Memory B cell (primary cell): ENCODE measurements around the gene PCDHGC5.

ENCODE experiments used
- ATAC-seq: fragments of 150-1000 bp; cut with Tn5 transposase; 2 replicates; pipeline ENCODE4 v1.10.0; 2021; ENCODE audit warnings: low read depth, mild to moderate bottlenecking, moderate library complexity
- DNase-seq, 2 donors: peaks; one replicate each; pipeline ENCODE4 v3.0.0; 2022; ENCODE audit warnings: low spot score in 2 of 2
- H3K27ac Mint-ChIP-seq: one replicate; pipeline ENCODE4 v1.8.0; 2022; ENCODE audit warnings: mild to moderate bottlenecking, moderate library complexity, mixed read lengths
- H3K27me3 Mint-ChIP-seq: one replicate; pipeline ENCODE4 v1.8.0; 2022; ENCODE audit warnings: mixed read lengths
- H3K36me3 Mint-ChIP-seq: one replicate; pipeline ENCODE4 v1.8.0; 2022; ENCODE audit warnings: mild to moderate bottlenecking, mixed read lengths
- H3K4me1 Mint-ChIP-seq: one replicate; pipeline ENCODE4 v1.8.0; 2022; ENCODE audit warnings: mixed read lengths
- H3K4me3 Mint-ChIP-seq: one replicate; pipeline ENCODE4 v1.8.0; 2022; ENCODE audit warnings: mild to moderate bottlenecking, moderate library complexity, mixed read lengths
- H3K9me3 Mint-ChIP-seq: one replicate; pipeline ENCODE4 v1.8.0; 2022; ENCODE audit warnings: mixed read lengths

Gene PCDHGC5

GRCh38 chr5:141496038-141496437, 7.2 kb downstream of the PCDHGC5 start:
- ATAC-seq (no peak), DNase-seq (no peak)
- H3K36me3 Mint-ChIP-seq: peaks cover 2% of the 10 kb centered on the region
- no peaks in the 10 kb centered on the region for H3K9me3 Mint-ChIP-seq
- no peak overlapping the region for H3K4me3 Mint-ChIP-seq
- no peak overlapping the region for H3K27ac Mint-ChIP-seq
- H3K27me3 Mint-ChIP-seq: peaks cover 10% of the 10 kb centered on the region
- H3K4me1 Mint-ChIP-seq: peaks cover 10% of the 10 kb centered on the region

GRCh38 chr5:141501761-141502160, 12.9 kb downstream of the PCDHGC5 start:
- H3K27me3 Mint-ChIP-seq: peaks cover 1% of the 10 kb centered on the region
- ATAC-seq: no peak
- no peaks in the 10 kb centered on the region for H3K9me3 Mint-ChIP-seq
- no peak overlapping the region for H3K4me3 Mint-ChIP-seq
- H3K27ac Mint-ChIP-seq: no peak overlapping the region
- peaks cover 4% of the 10 kb centered on the region for H3K4me1 Mint-ChIP-seq
- DNase-seq: no peak
- H3K36me3 Mint-ChIP-seq: no peaks in the 10 kb centered on the region

DNA sequence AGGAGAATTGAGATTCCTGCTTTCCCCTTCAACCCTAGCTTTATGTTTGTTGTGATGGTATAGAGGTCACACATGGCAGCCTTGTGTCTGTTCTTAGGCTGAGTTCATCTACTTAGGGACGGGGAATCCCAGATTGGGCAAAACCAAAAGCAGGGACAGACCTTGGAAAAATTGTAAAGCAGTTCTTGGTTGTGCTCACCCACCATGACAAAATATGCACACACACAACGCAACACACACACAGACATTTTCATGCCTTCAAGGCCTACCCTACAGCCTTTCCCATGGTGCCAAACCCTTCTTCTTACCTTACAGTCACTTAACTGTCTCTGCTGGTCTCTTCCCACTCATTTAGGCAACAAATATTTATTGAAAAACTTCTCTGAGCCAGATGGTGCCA, 14.8 kb downstream of the PCDHGC5 start:
- H3K27ac Mint-ChIP-seq: no peak overlapping the region
- no peak for DNase-seq
- ATAC-seq: no peak
- no peaks in the 10 kb centered on the region for H3K9me3 Mint-ChIP-seq
- H3K4me3 Mint-ChIP-seq: no peak overlapping the region
- peaks cover 1% of the 10 kb centered on the region for H3K27me3 Mint-ChIP-seq
- no peaks in the 10 kb centered on the region for H3K36me3 Mint-ChIP-seq
- peaks cover 18% of the 10 kb centered on the region for H3K4me1 Mint-ChIP-seq

DNA sequence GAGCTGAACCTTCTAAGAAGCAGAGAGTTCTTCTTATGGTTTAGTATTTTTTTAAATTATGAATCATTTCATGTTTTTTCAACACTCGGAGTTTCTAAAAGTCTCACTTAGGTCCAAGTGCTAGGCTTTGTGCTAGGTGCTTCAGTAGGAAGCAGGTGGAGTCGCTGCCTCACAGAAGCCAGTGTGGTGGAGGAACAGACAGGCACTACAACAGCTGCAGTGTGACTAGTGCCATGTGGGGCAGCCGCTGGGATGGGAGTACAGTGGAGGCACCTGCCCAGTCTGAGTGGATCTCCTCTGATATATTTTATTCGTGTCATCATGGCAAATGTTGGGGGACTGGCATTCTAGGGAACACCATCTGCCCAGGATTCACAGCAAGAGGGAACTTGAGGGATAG, 15.3 kb downstream of the PCDHGC5 start:
- H3K9me3 Mint-ChIP-seq: no peaks in the 10 kb centered on the region
- peaks cover 20% of the 10 kb centered on the region for H3K4me1 Mint-ChIP-seq
- DNase-seq (no peak), ATAC-seq (no peak)
- H3K27me3 Mint-ChIP-seq: peaks cover 1% of the 10 kb centered on the region
- no peak overlapping the region for H3K27ac Mint-ChIP-seq
- no peaks in the 10 kb centered on the region for H3K36me3 Mint-ChIP-seq
- H3K4me3 Mint-ChIP-seq: no peak overlapping the region

- H3K9me3 Mint-ChIP-seq: no peaks in the 10 kb centered on the region
- H3K36me3 Mint-ChIP-seq: peaks cover 3% of the 10 kb centered on the region
- H3K4me3 Mint-ChIP-seq: no peak overlapping the region
- peaks cover 1% of the 10 kb centered on the region for H3K27me3 Mint-ChIP-seq
- no peak for DNase-seq
- no peak for ATAC-seq
- H3K27ac Mint-ChIP-seq: peak overlapping the region; percentile 62
- H3K4me1 Mint-ChIP-seq: peaks cover 40% of the 10 kb centered on the region
Observed at GRCh38 chr5:141506381-141507155, 17.7 kb downstream of the PCDHGC5 start.

GRCh38 chr5:141507387-141508091, 18.7 kb downstream of the PCDHGC5 start:
- Mint-ChIP-seq H3K9me3 (no peaks in the 10 kb centered on the region), H3K4me1 (peaks cover 47% of the 10 kb centered on the region), H3K36me3 (peaks cover 5% of the 10 kb centered on the region), H3K4me3 (peak overlapping the region; percentile 43), H3K27me3 (peaks cover 1% of the 10 kb centered on the region), H3K27ac (peak overlapping the region; percentile 62)
- DNase-seq (no peak), ATAC-seq (no peak)

- H3K9me3 Mint-ChIP-seq: no peaks in the 10 kb centered on the region
- ATAC-seq (no peak), DNase-seq (no peak)
- H3K36me3 Mint-ChIP-seq: peaks cover 5% of the 10 kb centered on the region
- peaks cover 53% of the 10 kb centered on the region for H3K4me1 Mint-ChIP-seq
- H3K27me3 Mint-ChIP-seq: peaks cover 4% of the 10 kb centered on the region
- no peak overlapping the region for H3K27ac Mint-ChIP-seq
- no peak overlapping the region for H3K4me3 Mint-ChIP-seq
Observed at GRCh38 chr5:141508440-141508797, 19.5 kb downstream of the PCDHGC5 start.

GRCh38 chr5:141508798-141509611, 20.1 kb downstream of the PCDHGC5 start:
- Mint-ChIP-seq H3K4me1 (peaks cover 55% of the 10 kb centered on the region), H3K9me3 (no peaks in the 10 kb centered on the region), H3K36me3 (peaks cover 5% of the 10 kb centered on the region), H3K27me3 (peaks cover 3% of the 10 kb centered on the region), H3K4me3 (peak overlapping the region; percentile 73), H3K27ac (peak overlapping the region; percentile 29)
- ATAC-seq: no peak
- no peak for DNase-seq

- peaks cover 5% of the 10 kb centered on the region for H3K36me3 Mint-ChIP-seq
- no peak for DNase-seq
- H3K4me3 Mint-ChIP-seq: peak overlapping the region; percentile 56
- no peaks in the 10 kb centered on the region for H3K9me3 Mint-ChIP-seq
- peaks cover 3% of the 10 kb centered on the region for H3K27me3 Mint-ChIP-seq
- H3K4me1 Mint-ChIP-seq: peaks cover 60% of the 10 kb centered on the region
- ATAC-seq: no peak
- H3K27ac Mint-ChIP-seq: peak overlapping the region; percentile 29
Observed at GRCh38 chr5:141510160-141510559, 21.3 kb downstream of the PCDHGC5 start.

- Mint-ChIP-seq H3K27me3 (peaks cover 3% of the 10 kb centered on the region), H3K4me3 (peak overlapping the region; percentile 56), H3K9me3 (no peaks in the 10 kb centered on the region), H3K4me1 (peaks cover 65% of the 10 kb centered on the region), H3K27ac (peak overlapping the region; percentile 70), H3K36me3 (peaks cover 8% of the 10 kb centered on the region)
- peak; percentile 56 to 66 for DNase-seq
- ATAC-seq: peak; percentile 85
Observed at GRCh38 chr5:141510850-141511601, 22.1 kb downstream of the PCDHGC5 start.

DNA sequence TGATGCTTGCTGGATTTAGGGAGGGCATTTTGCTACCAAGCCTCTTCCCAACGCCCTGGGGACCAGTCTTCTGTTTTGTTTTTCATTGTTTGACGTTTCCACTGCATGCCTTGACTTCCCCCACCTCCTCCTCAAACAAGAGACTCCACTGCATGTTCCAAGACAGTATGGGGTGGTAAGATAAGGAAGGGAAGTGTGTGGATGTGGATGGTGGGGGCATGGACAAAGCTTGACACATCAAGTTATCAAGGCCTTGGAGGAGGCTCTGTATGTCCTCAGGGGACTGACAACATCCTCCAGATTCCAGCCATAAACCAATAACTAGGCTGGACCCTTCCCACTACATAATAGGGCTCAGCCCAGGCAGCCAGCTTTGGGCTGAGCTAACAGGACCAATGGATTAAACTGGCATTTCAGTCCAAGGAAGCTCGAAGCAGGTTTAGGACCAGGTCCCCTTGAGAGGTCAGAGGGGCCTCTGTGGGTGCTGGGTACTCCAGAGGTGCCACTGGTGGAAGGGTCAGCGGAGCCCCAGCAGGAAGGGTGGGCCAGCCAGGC, 23.0 kb downstream of the PCDHGC5 start:
- Mint-ChIP-seq H3K9me3 (no peaks in the 10 kb centered on the region), H3K27ac (peak overlapping the region; percentile 70), H3K27me3 (peaks cover 3% of the 10 kb centered on the region), H3K4me1 (peaks cover 69% of the 10 kb centered on the region), H3K4me3 (peak overlapping the region; percentile 56), H3K36me3 (peaks cover 14% of the 10 kb centered on the region)
- no peak for DNase-seq
- ATAC-seq: no peak

DNA sequence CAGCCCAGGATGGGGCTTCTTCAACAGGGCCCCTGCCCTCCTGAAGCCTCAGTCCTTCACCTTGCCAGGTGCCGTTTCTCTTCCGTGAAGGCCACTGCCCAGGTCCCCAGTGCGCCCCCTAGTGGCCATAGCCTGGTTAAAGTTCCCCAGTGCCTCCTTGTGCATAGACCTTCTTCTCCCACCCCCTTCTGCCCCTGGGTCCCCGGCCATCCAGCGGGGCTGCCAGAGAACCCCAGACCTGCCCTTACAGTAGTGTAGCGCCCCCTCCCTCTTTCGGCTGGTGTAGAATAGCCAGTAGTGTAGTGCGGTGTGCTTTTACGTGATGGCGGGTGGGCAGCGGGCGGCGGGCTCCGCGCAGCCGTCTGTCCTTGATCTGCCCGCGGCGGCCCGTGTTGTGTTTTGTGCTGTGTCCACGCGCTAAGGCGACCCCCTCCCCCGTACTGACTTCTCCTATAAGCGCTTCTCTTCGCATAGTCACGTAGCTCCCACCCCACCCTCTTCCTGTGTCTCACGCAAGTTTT, 23.6 kb downstream of the PCDHGC5 start:
- peaks cover 3% of the 10 kb centered on the region for H3K27me3 Mint-ChIP-seq
- peak overlapping the region; percentile 85 for H3K4me3 Mint-ChIP-seq
- H3K4me1 Mint-ChIP-seq: peaks cover 64% of the 10 kb centered on the region
- no peaks in the 10 kb centered on the region for H3K9me3 Mint-ChIP-seq
- H3K27ac Mint-ChIP-seq: no peak overlapping the region
- peak; percentile 65 to 71 for DNase-seq
- peak; percentile 23 for ATAC-seq
- peaks cover 15% of the 10 kb centered on the region for H3K36me3 Mint-ChIP-seq
